HG02759 (cell line): ENCODE measurements around the gene RUNX1.

ENCODE experiments used
- ATAC-seq: cut with Tn5 transposase; IDR thresholded peaks from one replicate; pipeline ENCODE4 v1.9.1; 2021; ENCODE audit warnings: mild to moderate bottlenecking, moderate library complexity; ENCODE audit not compliant: unreplicated experiment

The RUNX1 gene

DNA sequence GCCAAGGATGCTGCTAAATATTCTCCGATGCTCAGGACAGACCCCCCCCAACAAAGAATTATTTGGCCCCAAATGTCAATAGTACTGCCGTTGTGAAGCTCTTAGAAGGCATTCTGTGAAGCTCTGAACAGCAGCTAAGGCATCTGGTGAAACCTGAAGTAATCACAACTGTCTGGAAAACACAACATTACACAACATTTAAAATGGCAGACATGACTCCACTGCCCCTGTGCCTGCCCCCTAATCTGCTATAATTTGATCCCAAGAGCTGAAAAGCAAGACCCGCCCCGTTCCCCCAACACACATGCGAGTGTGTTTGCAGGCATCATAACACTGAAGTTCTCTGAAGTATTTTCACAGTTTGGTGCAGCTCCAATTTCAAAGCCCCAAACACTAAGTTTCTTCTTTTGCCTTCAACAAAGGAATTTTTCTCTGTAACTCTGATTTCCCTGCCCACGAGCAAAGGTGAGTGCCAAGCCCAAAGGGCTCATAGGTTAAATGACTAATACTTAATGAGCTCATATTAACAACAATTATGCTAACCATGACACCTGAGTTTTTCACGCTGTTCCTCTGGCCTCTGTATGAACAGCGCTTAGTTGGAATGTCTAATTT, 251.1 kb downstream of the RUNX1 start:
- ATAC-seq, result no peak

DNA sequence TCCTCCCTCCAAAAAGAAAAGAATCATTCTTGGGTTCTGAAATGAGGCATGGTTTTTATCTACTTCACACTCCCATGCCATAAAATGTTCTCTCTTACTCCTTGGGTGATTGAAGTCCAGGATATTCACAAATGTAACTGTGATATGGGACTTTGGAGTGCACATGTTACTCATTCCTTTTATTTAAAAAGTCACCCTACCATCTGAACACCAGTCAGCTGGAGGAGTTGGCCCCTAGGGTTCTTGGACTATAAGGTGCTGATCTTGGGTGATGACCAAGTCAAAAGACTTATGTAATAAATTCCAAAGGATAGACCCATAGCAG, 251.9 kb downstream of the RUNX1 start:
- ATAC-seq, result no peak

GRCh38 chr21:34796518-34797200, 252.4 kb downstream of the RUNX1 start:
- no peak for ATAC-seq

DNA sequence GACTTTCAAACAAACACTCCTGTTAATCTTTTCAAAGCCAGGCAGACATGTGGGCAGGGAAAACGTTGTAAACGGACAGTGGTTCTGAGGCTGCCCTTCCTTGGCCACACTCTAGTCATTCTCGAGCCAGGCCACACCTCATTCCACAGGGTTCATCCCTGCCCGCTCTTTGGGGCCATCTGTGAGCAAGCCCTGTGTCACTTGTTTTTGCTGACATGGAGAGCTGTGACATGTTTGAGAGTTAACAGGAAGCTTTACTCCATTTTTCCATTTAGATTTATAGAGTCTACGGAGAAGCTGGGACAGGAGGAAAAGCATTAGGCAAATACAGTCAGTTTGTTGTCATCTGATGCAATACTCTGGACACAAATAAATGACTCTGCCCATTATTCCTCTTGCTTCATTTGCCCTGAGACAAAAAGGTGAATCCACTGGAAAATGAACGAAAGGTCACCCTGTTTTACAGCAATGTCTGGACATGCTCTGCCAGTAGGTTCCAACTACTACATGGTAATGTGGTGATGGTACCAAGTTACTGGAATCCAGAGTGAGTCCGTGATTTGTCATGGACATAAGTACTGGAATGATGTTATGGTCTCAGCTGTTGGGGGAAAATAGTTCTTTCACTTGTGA, 253.4 kb downstream of the RUNX1 start:
- no peak for ATAC-seq

DNA sequence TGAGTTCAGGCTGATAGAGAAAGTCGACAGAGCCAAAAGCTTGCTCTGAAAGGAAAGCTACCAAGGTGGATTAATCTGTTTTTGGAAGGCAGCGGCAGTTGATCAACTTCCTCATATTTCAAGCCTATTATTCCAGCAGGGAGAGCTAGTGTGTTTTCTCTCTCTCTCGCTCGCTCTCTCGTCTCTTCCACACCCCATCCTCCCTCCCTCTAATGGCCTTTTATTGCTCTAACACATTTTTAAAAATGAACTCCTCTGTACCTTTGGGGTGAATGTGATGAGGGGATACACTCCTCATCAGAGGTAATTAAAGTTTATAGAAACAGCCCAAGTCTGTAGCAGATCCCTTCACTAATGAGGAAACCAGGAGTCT, 253.9 kb downstream of the RUNX1 start:
- no peak for ATAC-seq

- no peak for ATAC-seq
Measured at GRCh38 chr21:34794686-34795085, 254.4 kb downstream of the RUNX1 start.

GRCh38 chr21:34793471-34793870, 255.6 kb downstream of the RUNX1 start:
- ATAC-seq, result no peak

- ATAC-seq, result no peak
Measured at GRCh38 chr21:34792504-34793089, 256.5 kb downstream of the RUNX1 start.

DNA sequence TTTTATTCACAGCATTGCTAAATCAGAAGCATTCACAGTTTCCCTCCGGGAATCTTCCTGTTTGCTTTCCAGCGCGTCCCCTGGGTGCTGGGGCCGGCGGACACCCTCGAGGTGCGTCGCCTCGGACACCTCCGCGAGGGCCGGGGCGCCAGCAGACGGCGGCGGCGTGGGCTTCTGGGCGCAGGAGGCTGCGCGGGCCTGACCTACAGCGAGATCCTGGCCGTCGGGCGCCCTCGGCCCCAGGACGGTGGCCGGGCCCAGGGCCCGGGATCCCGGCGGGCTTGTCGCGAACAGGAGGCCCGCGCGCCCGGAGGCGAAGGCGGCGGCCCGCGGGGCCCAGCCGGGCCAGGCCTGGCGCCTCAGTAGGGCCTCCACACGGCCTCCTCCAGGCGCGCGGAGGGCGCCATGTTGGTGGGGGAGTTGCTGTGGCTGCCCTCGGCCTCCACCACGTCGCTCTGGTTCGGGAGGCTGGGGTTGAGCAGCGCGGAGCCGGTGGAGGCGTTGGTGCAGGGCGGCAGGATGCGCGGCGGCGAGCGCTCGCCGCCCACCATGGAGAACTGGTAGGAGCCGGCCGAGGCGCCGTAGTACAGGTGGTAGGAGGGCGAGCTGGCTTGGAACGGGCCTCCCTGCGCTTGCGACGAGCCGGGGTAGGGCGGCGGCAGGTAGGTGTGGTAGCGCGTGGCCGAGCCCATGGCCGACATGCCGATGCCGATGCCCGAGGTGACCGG, 257.2 kb downstream of the RUNX1 start:
- no peak for ATAC-seq

DNA sequence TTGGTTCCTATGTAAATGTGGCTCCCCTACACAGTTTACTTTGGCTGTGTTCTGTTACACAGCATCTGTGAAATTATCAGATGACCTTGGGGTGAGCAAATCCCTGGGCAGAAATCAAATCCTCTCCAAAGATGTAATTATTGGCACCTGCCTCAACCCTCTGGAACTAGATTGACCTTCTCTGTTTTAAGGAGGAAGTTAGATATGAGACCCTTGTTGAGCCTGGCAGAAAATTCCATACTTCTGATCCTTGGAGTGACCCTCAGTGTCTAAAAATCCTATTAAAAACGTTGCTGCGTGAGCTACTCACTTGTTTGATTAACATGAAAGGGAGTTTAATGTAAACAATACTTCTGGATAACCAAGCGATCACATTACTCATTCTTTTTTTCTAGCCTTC, 258.3 kb downstream of the RUNX1 start:
- no peak for ATAC-seq

- no peak for ATAC-seq
Measured at GRCh38 chr21:34790341-34790740, 258.8 kb downstream of the RUNX1 start.

- no peak for ATAC-seq
Measured at GRCh38 chr21:34788879-34789278, 260.2 kb downstream of the RUNX1 start.

DNA sequence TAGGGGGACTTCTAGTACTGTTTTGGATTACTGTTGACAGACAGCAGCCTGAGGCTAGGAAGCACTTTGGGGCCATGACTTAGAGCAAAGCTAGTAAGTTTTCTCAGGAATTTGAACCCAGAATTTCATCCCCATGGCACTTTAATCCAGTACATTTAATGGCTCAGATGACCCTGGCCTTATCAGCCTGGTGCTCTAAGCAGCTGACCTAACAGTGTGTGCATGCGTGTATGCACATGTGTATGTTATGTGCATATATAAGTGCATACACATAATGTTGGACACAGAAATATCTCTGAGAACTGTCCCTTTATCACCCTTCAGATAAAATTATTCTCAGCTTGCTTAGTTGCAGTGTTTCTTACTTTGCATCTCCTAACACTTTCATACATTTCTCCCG, 265.3 kb downstream of the RUNX1 start:
- no peak for ATAC-seq

DNA sequence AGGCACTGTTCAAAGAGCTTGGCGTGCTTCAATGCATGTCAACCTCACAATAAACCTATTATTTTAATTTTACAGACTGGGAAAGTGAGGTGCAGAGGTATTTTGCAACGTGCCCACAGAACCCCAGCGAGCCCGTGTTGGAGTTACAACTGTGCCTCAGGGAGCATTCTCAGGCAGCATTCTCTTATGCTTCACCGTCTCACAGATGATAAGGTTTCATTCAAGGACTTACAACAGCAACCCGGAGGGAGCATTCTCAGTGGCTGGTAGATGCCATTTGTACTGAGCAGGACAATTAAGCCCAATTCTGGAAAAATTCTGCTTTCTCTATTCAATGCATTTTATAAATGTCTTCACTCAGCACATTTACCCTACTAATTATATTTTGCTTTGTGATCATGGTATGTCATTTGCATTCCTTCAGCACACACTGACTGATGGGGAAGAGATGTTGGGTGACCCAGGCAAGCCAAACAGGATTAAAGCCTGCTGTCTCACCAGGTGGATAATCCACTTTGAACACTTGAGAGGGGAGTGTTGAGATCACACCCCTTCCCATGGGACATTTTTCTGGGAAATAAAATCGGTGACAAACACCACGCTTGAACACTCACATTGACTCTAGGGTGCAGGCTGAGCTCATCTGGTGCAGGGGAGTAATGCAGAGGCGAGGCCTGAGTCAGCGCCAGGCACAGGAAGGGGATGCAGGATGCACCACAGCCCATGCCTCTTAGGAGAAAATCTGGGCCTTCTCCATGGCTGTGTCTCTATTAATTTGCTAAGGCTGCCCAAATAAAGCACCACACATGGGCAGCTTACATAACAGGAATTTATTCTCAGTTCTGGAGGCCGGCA, 266.4 kb downstream of the RUNX1 start:
- ATAC-seq, result no peak

GRCh38 chr21:34781526-34781925, 267.6 kb downstream of the RUNX1 start:
- ATAC-seq, result no peak

DNA sequence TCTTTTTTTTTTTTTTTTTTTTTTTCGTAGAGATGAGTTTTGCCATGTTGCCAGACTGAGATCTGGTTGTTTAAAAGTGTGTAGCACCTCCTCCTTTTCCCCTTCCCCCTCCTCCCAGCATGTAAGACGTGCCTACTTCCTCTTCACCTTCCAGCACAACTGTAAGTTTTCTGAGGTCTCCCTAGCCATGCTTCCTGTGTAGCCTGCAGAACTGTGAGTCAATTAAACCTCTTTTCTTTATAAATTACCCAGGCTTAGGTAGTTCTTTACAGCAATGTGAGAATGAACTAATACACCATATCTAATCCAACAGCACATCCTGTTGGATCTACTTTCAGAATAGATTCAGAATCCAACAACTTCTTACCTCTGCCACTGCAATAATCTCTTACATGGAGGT, 269.2 kb downstream of the RUNX1 start:
- no peak for ATAC-seq

DNA sequence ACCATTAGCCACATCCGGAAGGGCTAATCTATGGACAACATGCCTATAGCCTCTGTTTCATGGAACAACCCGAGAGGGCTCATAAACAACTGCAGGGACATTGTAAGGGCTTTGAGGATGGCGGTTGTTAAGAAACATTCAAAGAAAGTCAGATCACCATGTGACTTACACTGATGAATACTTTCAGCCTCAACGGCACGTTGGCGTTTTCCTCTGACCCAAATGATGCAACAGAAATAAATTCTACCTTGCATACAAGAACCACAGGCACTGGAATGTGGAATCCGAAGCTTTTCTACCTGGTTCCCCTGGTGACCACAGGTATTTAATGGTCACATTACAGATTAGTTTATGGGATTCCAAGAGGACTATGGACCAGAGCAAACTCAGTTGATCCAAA, 273.3 kb downstream of the RUNX1 start:
- ATAC-seq, result no peak

DNA sequence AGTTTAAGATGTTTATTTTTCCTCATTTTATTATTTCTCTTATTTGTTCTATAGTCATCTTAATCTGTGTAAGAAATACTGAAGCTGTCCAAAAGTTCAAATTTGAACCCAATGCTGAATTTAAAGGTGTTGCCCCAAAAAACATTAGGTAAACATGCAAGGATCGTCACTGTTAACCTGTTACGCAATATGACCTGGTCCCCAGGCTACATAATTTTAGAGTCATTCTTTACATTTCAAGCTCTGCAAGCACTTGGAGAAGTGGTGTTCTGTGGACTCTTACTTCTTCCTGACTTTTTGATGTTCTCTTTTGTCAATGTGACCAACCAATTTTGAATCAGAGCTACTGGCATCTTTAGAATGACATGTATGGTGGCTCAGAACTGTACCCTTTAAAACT, 274.4 kb downstream of the RUNX1 start:
- no peak for ATAC-seq

DNA sequence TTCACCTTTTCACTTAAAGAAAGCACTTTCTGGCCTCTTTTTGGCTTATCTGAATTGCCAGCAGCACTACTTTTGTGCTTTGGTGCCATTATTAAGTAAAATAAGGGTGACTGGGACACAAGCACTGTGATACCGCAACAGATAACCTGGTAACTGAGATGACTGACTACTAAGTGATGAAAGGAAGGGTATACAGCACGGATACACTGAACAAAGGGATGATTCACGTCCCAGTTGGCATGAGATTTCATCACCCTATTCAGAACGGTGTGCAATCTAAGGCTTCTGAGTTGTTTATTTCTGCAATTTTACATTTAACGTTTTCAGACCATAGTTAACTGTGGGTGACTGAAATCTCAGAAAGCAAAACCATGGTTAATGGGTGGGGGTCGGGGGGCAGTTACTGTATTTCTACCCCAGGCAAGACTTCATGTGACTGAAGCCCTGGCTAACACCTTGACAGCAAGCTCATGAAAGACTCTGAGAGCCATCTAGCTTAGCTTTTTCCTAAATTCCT, 277.5 kb downstream of the RUNX1 start:
- ATAC-seq, result no peak

- ATAC-seq, result no peak
Measured at GRCh38 chr21:34770576-34770975, 278.5 kb downstream of the RUNX1 start.
